ENCODE measurements around the gene TRIM52. TPM values are rescaled to one million over a fixed set of nuclear protein-coding genes. Genes with fewer than 3 reads are reported as not detected.

The TRIM52 gene
- polyA plus RNA-seq, 2 of the 4 experiments (the other 2 are of a cell fraction), result 11.1 to 12.1 TPM

GRCh38 chr5:181219262-181220177 lies 41.4 kb downstream of the TRIM52 start (continued):
- TF ChIP-seq HMGXB4 (CRISPR knock-in tag; IDR thresholded peaks at IDR 0.05; ENCODE audit: borderline replicate concordance), result no peak
- no peak for TF ChIP-seq CEBPB (IDR thresholded peaks at IDR 0.05)
- TF ChIP-seq KDM5A (IDR thresholded peaks at IDR 0.05), result no peak
- TF ChIP-seq HOXB13 (CRISPR knock-in tag; IDR thresholded peaks at IDR 0.05; ENCODE audit: low read depth), result no peak
- no peak for TF ChIP-seq TP53 (CRISPR knock-in tag; IDR thresholded peaks at IDR 0.05)
- no peak for TF ChIP-seq RAD21 (conservative IDR thresholded peaks at IDR 0.05 in 1 of 2, IDR thresholded peaks at IDR 0.05 in 1 of 2)
- no peak for TF ChIP-seq HOXA7 (CRISPR knock-in tag; IDR thresholded peaks at IDR 0.05)

- no peak for DNase-seq (ENCODE audit: low read depth in 1 of 2, low spot score in 1 of 2)
- Histone ChIP-seq H3K4me2 (peak overlapping the region; percentile 55), H3K9me3 (no peaks in the 10 kb centered on the region), H3K4me3 (peak overlapping the region; percentile 46), H3K27ac (peak overlapping the region; percentile 15 to 55; a peak in 4 of 6 replicates), H3K4me1 (peaks cover 5% of the 10 kb centered on the region; the same call in 2 of the 3 replicates)
- ChIA-PET CTCF (no interaction called here), POLR2A (interaction anchor here (0.7 kb wide), 1 partner anchor 27 kb away, joined by 3 read pairs; no protein-coding TSS in a partner anchor)
- FAIRE-seq, result no peak
- ATAC-seq, result no peak
- no peak for TF ChIP-seq FOXS1 (CRISPR knock-in tag; IDR thresholded peaks at IDR 0.05)
- peak; percentile 29; the same call in 1 of the 2 replicates for TF ChIP-seq HDAC2 (IDR thresholded peaks at IDR 0.05)
- no peak for TF ChIP-seq RARB (CRISPR knock-in tag; IDR thresholded peaks at IDR 0.05)
- TF ChIP-seq CHD4 (IDR thresholded peaks at IDR 0.05; ENCODE audit: borderline replicate concordance), result 0 out of 2 replicates have a peak, but pooled peaks have one; percentile 30
- WGBS (ENCODE audit: missing lambda C conversion rate), result 11% methylated on average over 10 of the region's 10 CpGs
These were observed 42.2 kb downstream of the TRIM52 start for GRCh38 chr5:181218795-181219124.

- peak overlapping the region; percentile 45 for H3K4me3 ChIP-seq
- CTCF ChIA-PET, result interaction anchor here (0.9 to 1.0 kb wide), 2 partner anchors 26 to 34 kb away, joined by 3 read pairs; no protein-coding TSS in a partner anchor
- peaks cover 5% of the 10 kb centered on the region; the same call in 2 of the 3 replicates for H3K4me1 ChIP-seq
- no peak for TF ChIP-seq E2F6 (IDR thresholded peaks at IDR 0.05; ENCODE audit: borderline replicate concordance, low read depth)
- no peak; the same call in 1 of the 2 replicates for TF ChIP-seq GATA3 (IDR thresholded peaks at IDR 0.05; ENCODE audit: borderline replicate concordance)
- no peak for TF ChIP-seq HOXB5 (CRISPR knock-in tag; IDR thresholded peaks at IDR 0.05)
- no peak for TF ChIP-seq FOSL2 (IDR thresholded peaks at IDR 0.05)
- TF ChIP-seq FOSL2 (CRISPR knock-in tag; IDR thresholded peaks at IDR 0.05), result no peak
- TF ChIP-seq EHF (CRISPR knock-in tag; IDR thresholded peaks at IDR 0.05), result no peak
- no peak for TF ChIP-seq KDM5A (IDR thresholded peaks at IDR 0.05)
- TF ChIP-seq HDAC2 (IDR thresholded peaks at IDR 0.05), result no peak
- no peak for TF ChIP-seq NPAS2 (CRISPR knock-in tag; IDR thresholded peaks at IDR 0.05; ENCODE audit: borderline replicate concordance)
- TF ChIP-seq HES2 (IDR thresholded peaks at IDR 0.05), result no peak
- TF ChIP-seq CEBPB (IDR thresholded peaks at IDR 0.05), result no peak
- TF ChIP-seq EP300 (IDR thresholded peaks at IDR 0.05), result no peak
- no peak for TF ChIP-seq TP53 (CRISPR knock-in tag; IDR thresholded peaks at IDR 0.05)
- no peak for TF ChIP-seq CBX2 (IDR thresholded peaks at IDR 0.05; ENCODE audit: borderline replicate concordance, low read depth)
- TF ChIP-seq ATOH8 (CRISPR knock-in tag; IDR thresholded peaks at IDR 0.05; ENCODE audit: low read depth), result no peak
- no peak for TF ChIP-seq NR3C1 (IDR thresholded peaks at IDR 0.05)
- TF ChIP-seq RFX5 (IDR thresholded peaks at IDR 0.05), result no peak
- no peak for TF ChIP-seq SMC3 (IDR thresholded peaks at IDR 0.05)
- TF ChIP-seq CHD2 (IDR thresholded peaks at IDR 0.05; ENCODE audit: low read length, partially characterized antibody), result no peak
- no peak for TF ChIP-seq NFE2L2 (conservative IDR thresholded peaks at IDR 0.05; ENCODE audit: low read length)
- peak overlapping the region; percentile 31 to 81 for H3K27ac ChIP-seq
- no peaks in the 10 kb centered on the region for H3K9me3 ChIP-seq
- whole genome bisulfite sequencing (ENCODE audit: missing lambda C conversion rate), result 2% methylated on average over 13 of the region's 13 CpGs
- DNase-seq (ENCODE audit: low read depth in 1 of 2, low spot score in 1 of 2) (no peak), FAIRE-seq (no peak), ATAC-seq (peak; percentile 9 to 36)
- H3K4me2 ChIP-seq, result peak overlapping the region; percentile 82
- POLR2A ChIA-PET, result interaction anchor here (2.4 kb wide), 1 partner anchor 11 kb away, joined by 16 read pairs; no protein-coding TSS in a partner anchor
These were observed 43.2 kb downstream of the TRIM52 start for GRCh38 chr5:181217803-181218062.
